Measurements from ENCODE around the gene CNTNAP2. TPM values are rescaled to one million over a fixed set of nuclear protein-coding genes. Genes with fewer than 3 reads are reported as not detected.

The CNTNAP2 gene
- total and polyA plus RNA-seq, 2 of the 8 experiments (the other 6 are each of a cell fraction or from before 2014, with no cell fraction given), result 27.9 to 71.0 TPM

GRCh38 chr7:147523056-147523455 is 1406.5 kb downstream of the CNTNAP2 start:
- H3K79me1 ChIP-seq (ENCODE audit: low read depth, low read length), result no peaks in the 10 kb centered on the region
- no peak overlapping the region for H2AFZ ChIP-seq (ENCODE audit: low read length)
- H2BK5ac ChIP-seq (ENCODE audit: low read depth, low read length), result no peak overlapping the region
- no peak overlapping the region for H2BK20ac ChIP-seq (ENCODE audit: low read length)
- H4K20me1 ChIP-seq (replicated peaks in 1 of 2; ENCODE audit: control insufficient read depth in 1 of 2, insufficient read depth in 2 of 2, low read length in 2 of 2), result no peaks in the 10 kb centered on the region
- H2BK120ac ChIP-seq (replicated peaks; ENCODE audit: low read depth, low read length), result no peak overlapping the region
- H3K4me3 ChIP-seq (ENCODE audit: extremely low read depth in 1 of 4, insufficient read depth in 2 of 4, low read depth in 3 of 4, low read length in 4 of 4), result no peak overlapping the region
- H3K9me3 ChIP-seq (ENCODE audit: insufficient read depth in 2 of 2, low read depth in 1 of 2, low read length in 1 of 2), result no peaks in the 10 kb centered on the region
- no peaks in the 10 kb centered on the region for H3K27me3 ChIP-seq (replicated peaks in 1 of 4; ENCODE audit: control insufficient read depth in 3 of 4, extremely low read depth in 1 of 4, insufficient read depth in 3 of 4, low read length in 3 of 4)
- no peaks in the 10 kb centered on the region for H3K23me2 ChIP-seq (ENCODE audit: low read depth, low read length)
- no peaks in the 10 kb centered on the region for H3K36me3 ChIP-seq (ENCODE audit: control insufficient read depth in 2 of 4, insufficient read depth in 4 of 4, low read length in 3 of 4)
- no peak overlapping the region for H3K4me2 ChIP-seq (ENCODE audit: insufficient read depth in 1 of 2, low read depth in 2 of 2, low read length in 2 of 2)
- H4K91ac ChIP-seq (replicated peaks; ENCODE audit: insufficient read length, low read length), result no peak overlapping the region
- DNase-seq (ENCODE audit: low read depth in 1 of 2, low spot score in 2 of 2), result no peak
- H3K4ac ChIP-seq (replicated peaks; ENCODE audit: insufficient read length, low read depth, low read length), result no peak overlapping the region
- WGBS, 2 experiments (ENCODE audit: extremely low coverage in 1 of 2, insufficient coverage in 1 of 2, insufficient read length in 1 of 2, insufficient replicate concordance in 2 of 2, low coverage in 1 of 2, low lambda C conversion rate in 2 of 2, missing lambda C conversion rate in 1 of 2), result 90% methylated on average over 7 of the region's 7 CpGs; no CpG with 5 or more reads in 1 of the 2 experiments
- FAIRE-seq, result no peak
- CTCF ChIA-PET (ENCODE audit: partially characterized antibody), result interaction anchor here (0.8 to 1.1 kb wide), 3 partner anchors 19 to 49 kb away, joined by 3 to 4 read pairs (median 3); no protein-coding TSS in a partner anchor
- H3K56ac ChIP-seq (replicated peaks; ENCODE audit: insufficient read length, low read depth, low read length), result no peak overlapping the region
- no peak overlapping the region for H4K8ac ChIP-seq (ENCODE audit: extremely low read depth, insufficient read depth, low read length)
- H3K9ac ChIP-seq (replicated peaks in 1 of 4; ENCODE audit: extremely low read depth in 1 of 4, low read depth in 3 of 4, low read length in 3 of 4), result no peak overlapping the region
- no peaks in the 10 kb centered on the region for H3K4me1 ChIP-seq (replicated peaks in 1 of 4; ENCODE audit: control insufficient read depth in 3 of 4, insufficient read depth in 4 of 4, low read length in 3 of 4)
- no peak overlapping the region for H2AK5ac ChIP-seq (ENCODE audit: low read depth, low read length)
- H3K23ac ChIP-seq (ENCODE audit: insufficient read length), result no peak overlapping the region
- H3K14ac ChIP-seq (ENCODE audit: insufficient read length), result no peak overlapping the region
- TF ChIP-seq TBP (IDR thresholded peaks at IDR 0.05; ENCODE audit: low read depth, low read length) (no peak), HDAC2 (IDR thresholded peaks at IDR 0.05; ENCODE audit: borderline replicate concordance in 1 of 2, low read depth in 2 of 2, low read length in 2 of 2) (no peak), SRF (IDR thresholded peaks at IDR 0.05; ENCODE audit: low read depth, low read length) (no peak), POLR2AphosphoS5 (IDR thresholded peaks at IDR 0.05; ENCODE audit: low read depth, low read length) (no peak), MAFK (IDR thresholded peaks at IDR 0.05; ENCODE audit: low read depth, low read length) (no peak), E2F6 (IDR thresholded peaks at IDR 0.05) (no peak), USF2 (IDR thresholded peaks at IDR 0.05; ENCODE audit: low read length) (no peak), POLR2A (IDR thresholded peaks at IDR 0.05; ENCODE audit: control extremely low read depth in 1 of 2, low read depth in 2 of 2, low read length in 2 of 2) (no peak), ASH2L (IDR thresholded peaks at IDR 0.05; ENCODE audit: low read length) (no peak)
- no peak overlapping the region for H3K27ac ChIP-seq (ENCODE audit: low read depth, low read length)
- H3K79me2 ChIP-seq (ENCODE audit: control insufficient read depth in 1 of 2, insufficient read depth in 2 of 2, low read length in 2 of 2), result no peaks in the 10 kb centered on the region
- no peak overlapping the region for H2BK12ac ChIP-seq (ENCODE audit: low read depth, low read length)
- no peak overlapping the region for H4K5ac ChIP-seq (ENCODE audit: insufficient read length, low read depth, low read length)
- POLR2A ChIA-PET (ENCODE audit: partially characterized antibody), result no interaction called here
- no peak overlapping the region for H2BK15ac ChIP-seq (ENCODE audit: low read length)
- no peak overlapping the region for H3K18ac ChIP-seq (ENCODE audit: extremely low read depth, low read length)
